Measurements from ENCODE around the gene DNMBP. TPM values are rescaled to one million over a fixed set of nuclear protein-coding genes. Genes with fewer than 3 reads are reported as not detected.

DNMBP gene
- polyA plus RNA-seq, 2 of the 4 experiments (the other 2 are of a cell fraction) = 13.7 to 20.3 TPM

- TF ChIP-seq E2F6 (IDR thresholded peaks at IDR 0.05; ENCODE audit: borderline replicate concordance, low read depth) (no peak), ZC3H11A (IDR thresholded peaks at IDR 0.05) (no peak), HDAC2 (IDR thresholded peaks at IDR 0.05) (no peak), CBX2 (IDR thresholded peaks at IDR 0.05; ENCODE audit: borderline replicate concordance, low read depth) (no peak), SREBF2 (IDR thresholded peaks at IDR 0.05) (no peak), JUN (IDR thresholded peaks at IDR 0.05) (peak in 1 of 2 experiments; percentile 33; a peak in 1 of 5 replicates), POLR2A (IDR thresholded peaks at IDR 0.05; ENCODE audit: low read length) (no peak), HEYL (CRISPR knock-in tag; IDR thresholded peaks at IDR 0.05) (no peak), TFCP2L1 (CRISPR knock-in tag; IDR thresholded peaks at IDR 0.05) (no peak), GATA3 (IDR thresholded peaks at IDR 0.05; ENCODE audit: borderline replicate concordance) (peak; percentile 42; the same call in 1 of the 2 replicates), FOXS1 (CRISPR knock-in tag; IDR thresholded peaks at IDR 0.05) (no peak), KDM1A (IDR thresholded peaks at IDR 0.05; ENCODE audit: low read depth) (no peak), RFX5 (IDR thresholded peaks at IDR 0.05) (no peak), CEBPB (IDR thresholded peaks at IDR 0.05) (no peak), HOXB5 (CRISPR knock-in tag; IDR thresholded peaks at IDR 0.05) (no peak), RNF2 (IDR thresholded peaks at IDR 0.05; ENCODE audit: borderline replicate concordance, low read depth) (no peak), ZNF302 (CRISPR knock-in tag; IDR thresholded peaks at IDR 0.05) (no peak), PBX3 (IDR thresholded peaks at IDR 0.05) (no peak)
- TF ChIP-seq, protein P1, sequence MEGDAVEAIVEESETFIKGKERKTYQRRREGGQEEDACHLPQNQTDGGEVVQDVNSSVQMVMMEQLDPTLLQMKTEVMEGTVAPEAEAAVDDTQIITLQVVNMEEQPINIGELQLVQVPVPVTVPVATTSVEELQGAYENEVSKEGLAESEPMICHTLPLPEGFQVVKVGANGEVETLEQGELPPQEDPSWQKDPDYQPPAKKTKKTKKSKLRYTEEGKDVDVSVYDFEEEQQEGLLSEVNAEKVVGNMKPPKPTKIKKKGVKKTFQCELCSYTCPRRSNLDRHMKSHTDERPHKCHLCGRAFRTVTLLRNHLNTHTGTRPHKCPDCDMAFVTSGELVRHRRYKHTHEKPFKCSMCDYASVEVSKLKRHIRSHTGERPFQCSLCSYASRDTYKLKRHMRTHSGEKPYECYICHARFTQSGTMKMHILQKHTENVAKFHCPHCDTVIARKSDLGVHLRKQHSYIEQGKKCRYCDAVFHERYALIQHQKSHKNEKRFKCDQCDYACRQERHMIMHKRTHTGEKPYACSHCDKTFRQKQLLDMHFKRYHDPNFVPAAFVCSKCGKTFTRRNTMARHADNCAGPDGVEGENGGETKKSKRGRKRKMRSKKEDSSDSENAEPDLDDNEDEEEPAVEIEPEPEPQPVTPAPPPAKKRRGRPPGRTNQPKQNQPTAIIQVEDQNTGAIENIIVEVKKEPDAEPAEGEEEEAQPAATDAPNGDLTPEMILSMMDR (IDR thresholded peaks at IDR 0.05) = no peak
- TF ChIP-seq, protein P2, sequence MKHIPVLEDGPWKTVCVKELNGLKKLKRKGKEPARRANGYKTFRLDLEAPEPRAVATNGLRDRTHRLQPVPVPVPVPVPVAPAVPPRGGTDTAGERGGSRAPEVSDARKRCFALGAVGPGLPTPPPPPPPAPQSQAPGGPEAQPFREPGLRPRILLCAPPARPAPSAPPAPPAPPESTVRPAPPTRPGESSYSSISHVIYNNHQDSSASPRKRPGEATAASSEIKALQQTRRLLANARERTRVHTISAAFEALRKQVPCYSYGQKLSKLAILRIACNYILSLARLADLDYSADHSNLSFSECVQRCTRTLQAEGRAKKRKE (CRISPR knock-in tag; IDR thresholded peaks at IDR 0.05; ENCODE audit: low read depth) = no peak
Observed at GRCh38 chr10:99930731-99931550, 78.8 kb downstream of the DNMBP start (continued).

GRCh38 chr10:99929360-99929759, 80.4 kb downstream of the DNMBP start:
- H3K27ac ChIP-seq = peak overlapping the region; percentile 84
- ChIA-PET POLR2A (interaction anchor here (2.3 kb wide), 1 partner anchor 11 kb away, joined by 13 read pairs; no protein-coding TSS in a partner anchor), CTCF (interaction anchor here (1.4 to 2.1 kb wide), 3 partner anchors 23 to 116 kb away, joined by 3 to 9 read pairs (median 3); no protein-coding TSS in a partner anchor)
- 67% methylated on average over 9 of the region's 9 CpGs for WGBS (ENCODE audit: missing lambda C conversion rate)
- H3K9me3 ChIP-seq = no peaks in the 10 kb centered on the region
- H3K4me2 ChIP-seq = peak overlapping the region; percentile 92
- DNase-seq (ENCODE audit: low read depth in 1 of 2, low spot score in 1 of 2) (no peak), ATAC-seq (no peak), FAIRE-seq (no peak)
- H3K4me3 ChIP-seq = peak overlapping the region; percentile 42
- H3K4me1 ChIP-seq = peaks cover 75% of the 10 kb centered on the region
- no peak for TF ChIP-seq CBX8 (IDR thresholded peaks at IDR 0.05)
- no peak for TF ChIP-seq ZC3H11A (IDR thresholded peaks at IDR 0.05)
- TF ChIP-seq MAX (IDR thresholded peaks at IDR 0.05) = no peak
- no peak for TF ChIP-seq RFX5 (IDR thresholded peaks at IDR 0.05)
- no peak for TF ChIP-seq CEBPB (IDR thresholded peaks at IDR 0.05)
- no peak for TF ChIP-seq HES2 (IDR thresholded peaks at IDR 0.05)
- TF ChIP-seq, protein P3, sequence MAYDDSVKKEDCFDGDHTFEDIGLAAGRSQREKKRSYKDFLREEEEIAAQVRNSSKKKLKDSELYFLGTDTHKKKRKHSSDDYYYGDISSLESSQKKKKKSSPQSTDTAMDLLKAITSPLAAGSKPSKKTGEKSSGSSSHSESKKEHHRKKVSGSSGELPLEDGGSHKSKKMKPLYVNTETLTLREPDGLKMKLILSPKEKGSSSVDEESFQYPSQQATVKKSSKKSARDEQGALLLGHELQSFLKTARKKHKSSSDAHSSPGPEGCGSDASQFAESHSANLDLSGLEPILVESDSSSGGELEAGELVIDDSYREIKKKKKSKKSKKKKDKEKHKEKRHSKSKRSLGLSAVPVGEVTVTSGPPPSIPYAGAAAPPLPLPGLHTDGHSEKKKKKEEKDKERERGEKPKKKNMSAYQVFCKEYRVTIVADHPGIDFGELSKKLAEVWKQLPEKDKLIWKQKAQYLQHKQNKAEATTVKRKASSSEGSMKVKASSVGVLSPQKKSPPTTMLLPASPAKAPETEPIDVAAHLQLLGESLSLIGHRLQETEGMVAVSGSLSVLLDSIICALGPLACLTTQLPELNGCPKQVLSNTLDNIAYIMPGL (CRISPR knock-in tag; IDR thresholded peaks at IDR 0.05; ENCODE audit: borderline replicate concordance) = no peak
- no peak for TF ChIP-seq POLR2A (IDR thresholded peaks at IDR 0.05; ENCODE audit: low read length)
- TF ChIP-seq SMC3 (IDR thresholded peaks at IDR 0.05) = no peak
- TF ChIP-seq FOSB (CRISPR knock-in tag; IDR thresholded peaks at IDR 0.05) = no peak
- no peak for TF ChIP-seq SREBF2 (IDR thresholded peaks at IDR 0.05)
- TF ChIP-seq HDAC2 (IDR thresholded peaks at IDR 0.05) = no peak
- no peak for TF ChIP-seq TFCP2L1 (CRISPR knock-in tag; IDR thresholded peaks at IDR 0.05)
- TF ChIP-seq GATA3 (IDR thresholded peaks at IDR 0.05; ENCODE audit: borderline replicate concordance) = no peak
- TF ChIP-seq REST (IDR thresholded peaks at IDR 0.05) = no peak
- no peak for TF ChIP-seq HOXB13 (CRISPR knock-in tag; IDR thresholded peaks at IDR 0.05; ENCODE audit: low read depth)
